Right forelimb (tissue), 1 donor: ENCODE results near the gene SH3GL1.

Source experiments
- DNase-seq: peaks from one replicate; pipeline ENCODE4 v3.0.0-alpha.2; 2018

SH3GL1 gene

GRCh38 chr19:4431808-4432674 is 31.7 kb upstream of the SH3GL1 start:
- no peak for DNase-seq

DNA sequence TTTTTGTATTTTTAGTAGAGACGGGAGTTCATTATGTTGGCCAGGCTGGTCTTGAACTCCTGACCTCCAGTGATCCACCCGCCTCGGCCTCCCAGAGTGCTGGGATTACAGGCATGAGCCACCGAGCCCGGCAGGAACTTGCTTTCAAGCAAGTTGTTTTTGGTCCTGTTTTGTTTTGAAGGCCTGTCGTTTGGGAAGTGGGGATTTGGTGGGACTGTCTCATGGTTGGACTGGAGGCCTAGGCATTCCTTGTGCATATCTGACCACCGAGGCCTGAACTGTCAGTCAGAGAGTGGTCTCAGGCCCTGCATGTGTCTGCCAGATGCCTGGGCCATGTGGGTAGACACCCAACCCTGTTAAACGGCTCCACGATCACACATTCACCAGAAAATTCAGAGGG is 30.9 kb upstream of the SH3GL1 start:
- no peak for DNase-seq

DNA sequence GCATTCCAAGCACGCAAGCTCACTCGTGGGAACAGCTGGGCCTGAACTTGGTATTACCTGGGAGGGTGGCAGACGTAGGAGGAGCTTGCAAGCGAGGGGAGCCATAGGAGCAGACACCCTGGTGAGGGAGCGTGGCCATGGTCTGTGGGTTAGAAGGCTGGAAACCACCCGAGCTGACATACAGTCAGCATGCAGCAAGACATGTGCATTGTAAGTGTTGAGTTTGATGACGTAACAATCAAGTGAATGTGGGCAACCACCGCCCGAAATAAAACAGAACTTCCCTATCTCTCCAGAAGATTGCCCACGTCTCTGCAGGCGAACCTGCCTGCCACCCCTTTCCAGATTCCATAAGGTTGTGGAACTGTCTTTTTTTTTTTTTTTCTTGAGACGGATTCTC is 30.4 kb upstream of the SH3GL1 start:
- no peak for DNase-seq

DNA sequence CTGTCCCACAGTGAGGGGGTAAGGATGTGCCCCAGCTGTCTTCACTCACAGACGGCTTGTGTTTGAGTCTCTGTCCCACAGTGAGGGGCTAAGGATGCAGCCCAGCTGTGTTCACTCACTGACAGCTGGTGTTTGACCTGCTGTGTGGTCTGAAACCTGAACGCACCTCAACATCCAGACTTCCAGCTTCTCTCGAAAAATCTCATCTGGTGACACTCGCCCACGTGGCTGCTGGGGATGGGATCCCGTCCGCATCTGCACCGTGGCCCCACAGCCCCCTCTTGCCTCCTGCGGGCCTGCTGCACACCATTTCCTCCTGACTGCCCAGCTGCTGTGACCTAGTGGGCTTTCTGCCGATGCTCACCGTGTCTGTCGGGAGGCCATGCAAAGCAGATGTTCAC is 29.4 kb upstream of the SH3GL1 start:
- no peak for DNase-seq

DNA sequence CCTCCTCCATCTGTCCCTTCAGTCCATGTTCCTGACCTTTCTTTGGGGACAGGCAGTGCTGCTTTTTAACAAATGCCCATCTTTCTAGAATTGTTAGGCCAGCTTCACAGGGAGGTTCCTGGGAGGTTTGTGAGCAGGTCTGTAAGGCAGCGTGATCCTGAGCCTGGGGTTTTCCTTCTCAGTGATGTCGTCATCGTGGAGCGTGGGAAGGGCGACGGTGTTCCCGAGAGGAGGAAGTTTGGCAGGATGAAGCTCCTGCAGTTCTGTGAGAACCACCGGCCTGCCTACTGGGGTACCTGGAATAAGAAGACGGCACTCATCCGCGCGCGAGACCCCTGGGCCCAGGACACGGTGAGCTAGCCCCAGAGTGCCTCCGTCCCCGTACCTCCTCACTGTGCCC is 28.9 kb upstream of the SH3GL1 start:
- no peak for DNase-seq

DNA sequence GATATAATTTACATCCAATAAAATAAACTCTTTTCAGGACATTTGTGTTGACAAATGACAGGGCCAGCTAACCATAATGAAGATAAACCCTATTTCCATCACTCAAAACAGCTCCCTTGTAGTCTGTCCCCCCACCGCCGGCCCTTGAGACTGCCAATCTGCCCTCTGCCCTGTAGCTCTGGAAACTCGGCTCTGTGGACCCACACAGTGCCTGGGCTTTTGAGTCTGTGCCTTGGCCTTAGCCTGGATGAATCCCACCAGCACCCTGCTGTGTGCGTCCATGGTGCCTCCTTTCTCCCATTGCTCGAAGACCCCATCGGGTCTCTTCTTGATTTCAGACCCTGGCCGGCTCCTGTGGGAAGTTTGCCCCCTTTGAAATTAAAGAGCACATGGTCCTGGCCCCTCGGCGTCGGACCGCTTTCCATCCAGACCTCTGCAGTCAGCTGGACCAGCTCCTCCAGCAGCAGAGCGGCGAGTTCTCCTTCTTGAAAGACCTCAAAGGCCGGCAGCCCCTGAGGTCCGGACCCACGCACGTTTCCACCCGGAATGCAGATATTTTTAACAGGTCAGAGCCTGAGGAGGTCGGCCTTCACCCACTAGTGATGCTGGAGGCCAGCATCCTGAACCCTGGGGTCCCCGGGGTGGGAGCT is 28.1 kb upstream of the SH3GL1 start:
- no peak for DNase-seq

DNA sequence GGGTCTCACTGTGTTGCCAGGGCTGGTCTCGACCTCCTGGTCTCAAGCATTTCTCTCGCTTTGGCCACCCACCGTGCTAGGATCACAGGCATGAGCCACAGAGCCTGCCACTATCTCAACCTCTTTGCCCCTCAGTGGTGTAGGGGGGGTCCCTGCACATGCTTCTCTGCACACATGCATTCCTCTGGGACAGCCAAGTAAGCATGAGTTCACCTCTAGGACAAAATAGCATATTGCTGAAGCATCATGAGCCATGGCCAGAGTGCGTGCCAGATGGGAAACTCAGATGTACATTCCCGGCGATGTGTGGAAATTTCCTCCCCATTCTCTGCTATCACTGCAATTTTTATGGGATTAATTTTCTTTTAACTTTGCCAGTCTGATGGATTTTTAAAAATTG is 25.2 kb upstream of the SH3GL1 start:
- DNase-seq, result no peak

DNA sequence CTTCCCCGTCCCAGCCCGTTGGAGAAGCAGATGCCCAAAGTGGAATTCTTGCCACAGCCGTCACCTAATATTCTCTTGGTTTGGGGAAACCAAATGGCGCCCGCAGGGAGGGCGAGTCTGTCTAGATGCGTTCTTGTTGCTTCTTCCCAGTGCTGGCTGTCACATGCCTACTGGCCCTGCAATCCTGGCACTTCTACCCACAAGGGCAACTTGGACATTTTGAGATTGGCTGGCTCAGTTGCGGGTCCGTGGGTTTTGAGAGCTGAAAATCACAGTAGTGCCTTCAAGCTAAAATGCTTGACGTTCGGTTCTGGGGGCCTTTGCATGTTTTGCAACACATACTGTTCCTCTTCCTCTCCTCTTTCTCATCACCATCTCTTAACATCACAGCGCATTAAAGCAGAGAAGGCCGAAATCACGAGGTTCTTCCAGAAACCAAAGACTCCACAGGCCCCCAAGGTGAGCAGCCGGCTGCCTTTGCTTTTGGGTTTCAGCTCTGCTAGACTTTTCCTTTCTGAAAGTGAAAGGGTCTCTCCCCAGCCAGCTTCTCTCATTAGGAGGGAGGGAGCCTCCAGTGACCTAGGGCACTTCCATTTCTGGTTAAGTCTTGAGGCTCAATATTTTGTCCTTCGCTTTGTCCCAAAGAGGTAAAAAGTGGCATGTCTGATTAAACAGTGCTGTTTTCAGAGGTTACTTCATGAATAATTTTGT is 23.2 kb upstream of the SH3GL1 start:
- DNase-seq, result no peak

GRCh38 chr19:4416268-4416667 is 15.9 kb upstream of the SH3GL1 start:
- DNase-seq, result no peak

GRCh38 chr19:4415352-4415751 is 15.0 kb upstream of the SH3GL1 start:
- no peak for DNase-seq

- no peak for DNase-seq
Observed at GRCh38 chr19:4414800-4415321, 14.5 kb upstream of the SH3GL1 start.

- DNase-seq, result no peak
Observed at GRCh38 chr19:4414144-4414799, 13.9 kb upstream of the SH3GL1 start.

GRCh38 chr19:4413588-4413987 is 13.2 kb upstream of the SH3GL1 start:
- no peak for DNase-seq

GRCh38 chr19:4409123-4409933 is 9.0 kb upstream of the SH3GL1 start:
- DNase-seq, result no peak

- no peak for DNase-seq
Observed at GRCh38 chr19:4406626-4407025, 6.3 kb upstream of the SH3GL1 start.

DNA sequence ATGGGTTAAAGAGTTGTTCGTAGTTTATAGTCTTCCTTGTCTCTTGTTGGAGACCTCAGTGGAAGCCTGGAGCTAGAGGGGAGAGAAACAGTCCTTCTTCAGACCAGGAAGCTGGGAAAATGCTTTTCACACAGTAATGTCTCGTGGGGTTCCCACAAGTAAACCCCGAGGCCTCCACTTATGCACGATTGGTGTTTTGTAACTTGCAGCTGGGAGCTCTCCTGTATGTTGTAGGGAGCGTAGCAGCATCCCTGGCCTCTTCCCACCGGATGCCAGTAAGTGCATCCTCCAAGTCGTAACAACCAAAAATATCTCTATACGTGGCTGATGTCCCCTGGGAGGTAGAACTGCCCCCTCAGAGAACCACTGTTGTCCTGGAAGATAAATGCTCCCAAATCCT is 5.6 kb upstream of the SH3GL1 start:
- DNase-seq, result no peak

- no peak for DNase-seq
Observed at GRCh38 chr19:4403005-4403761, 2.8 kb upstream of the SH3GL1 start.

- DNase-seq, result peak; percentile 99
Observed at GRCh38 chr19:4402171-4403004, 2.0 kb upstream of the SH3GL1 start, which contains the start of gene CHAF1A. Gene CHAF1A, plus strand, starts transcription at chr19:4402640. Its CDS starts 123 bp downstream, at chr19:4402763.

DNA sequence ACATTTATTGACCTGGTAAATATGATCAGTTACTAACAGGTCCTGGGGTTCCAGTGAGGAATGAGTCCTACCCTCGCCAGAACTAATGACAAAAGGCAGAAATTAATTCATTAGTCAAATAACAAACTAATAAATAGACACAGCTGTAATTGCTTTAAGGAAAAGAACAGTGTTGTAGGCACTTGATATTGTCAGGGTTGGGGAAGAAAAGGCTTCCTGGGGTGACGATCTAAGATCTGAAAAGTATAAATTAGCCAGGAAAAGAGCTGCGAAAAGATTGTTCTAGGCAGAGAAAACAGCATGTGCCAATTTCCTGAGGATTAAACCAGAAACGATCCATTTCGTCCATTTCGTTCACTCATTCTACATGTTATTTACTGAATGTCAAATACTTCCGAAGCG is 1.4 kb upstream of the SH3GL1 start:
- no peak for DNase-seq

DNA sequence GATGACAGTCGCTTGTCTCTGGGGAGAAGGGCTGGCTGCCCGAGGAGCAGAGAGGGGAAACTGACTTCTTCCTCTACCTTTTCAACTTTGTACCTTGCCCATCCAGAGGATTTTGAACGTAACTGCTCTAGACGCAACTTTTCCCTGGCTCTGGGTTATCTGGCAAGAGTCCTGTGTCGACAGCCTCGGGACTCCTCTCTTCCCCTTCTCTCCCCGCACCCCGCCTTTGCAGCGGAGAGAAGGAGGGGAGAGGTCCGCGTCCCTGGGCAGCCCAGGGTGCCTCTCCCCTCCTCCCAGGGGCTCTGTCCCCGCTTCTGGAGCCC is 574 bp downstream of the SH3GL1 start:
- no peak for DNase-seq
